Left kidney (tissue), 2 donors: ENCODE results near the gene ZNF664. TPM values are rescaled to one million over a fixed set of nuclear protein-coding genes. Genes with fewer than 3 reads are reported as not detected.
"Not testable (repeated sequence)": the region's sequence is repeated elsewhere in the genome, so short reads cannot be mapped to it uniquely, and the experiment has no call there.

Experiments
- DNase-seq: peaks from one replicate; pipeline ENCODE4 v3.0.0-alpha.2; 2013
- polyA plus RNA-seq: library from polyadenylated mRNA; unstranded; fragments of 120-200 nt; gene quantifications from one replicate; pipeline ENCODE4 v1.2.1, GENCODE V29; 2013; ENCODE audit not compliant: insufficient read length

ZNF664 gene
- polyA plus RNA-seq, 1 donor: 188 TPM

DNA sequence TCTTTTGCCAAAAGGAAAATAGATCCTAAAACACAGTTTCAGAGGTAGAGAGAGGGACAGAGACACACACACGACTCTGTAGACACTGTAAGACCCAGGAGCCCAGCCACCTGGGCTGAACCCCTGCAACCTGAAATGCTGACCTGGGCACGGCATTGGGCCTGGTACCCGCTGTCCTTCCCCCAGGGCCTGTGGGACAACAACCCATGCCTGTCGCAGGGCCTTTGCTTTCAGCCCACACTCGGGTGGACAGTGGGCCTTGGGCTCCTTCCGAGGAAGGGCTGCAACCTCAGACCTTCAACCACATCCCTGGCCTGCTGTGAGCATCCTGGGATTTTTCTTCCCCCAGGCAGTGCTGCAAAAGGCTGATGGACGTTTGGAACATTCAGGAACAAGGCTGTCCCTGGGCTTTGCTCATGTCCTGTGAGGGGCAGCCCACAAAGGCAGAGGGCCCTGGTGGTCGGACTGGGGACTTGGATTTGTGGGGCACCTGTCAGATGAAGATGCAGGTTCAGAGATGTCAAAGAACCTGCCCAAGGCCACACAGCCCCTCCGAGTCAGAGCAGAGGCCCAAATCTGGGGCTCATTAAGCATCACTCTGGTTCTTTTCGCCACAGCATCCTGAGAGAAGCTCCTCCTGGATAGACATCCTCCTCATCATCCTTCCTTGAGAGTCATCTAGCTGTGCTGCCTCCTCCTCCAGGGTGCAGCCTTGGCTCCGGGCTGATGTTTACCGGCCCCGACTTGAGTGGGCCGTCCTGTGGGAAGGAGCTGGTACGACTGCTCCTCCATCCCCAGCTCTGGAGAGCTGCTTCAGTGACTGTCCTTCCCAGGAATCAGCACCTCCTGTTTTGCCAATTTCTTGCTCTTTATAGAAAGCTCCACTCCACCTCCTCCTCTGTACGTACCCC is 33.0 kb upstream of the ZNF664 start:
- DNase-seq: no peak

GRCh38 chr12:123940627-123940966 is 32.4 kb upstream of the ZNF664 start:
- DNase-seq: no peak

GRCh38 chr12:123941000-123941399 is 32.0 kb upstream of the ZNF664 start:
- DNase-seq: no peak

GRCh38 chr12:123941624-123942237 is 31.3 kb upstream of the ZNF664 start:
- DNase-seq: no peak

DNA sequence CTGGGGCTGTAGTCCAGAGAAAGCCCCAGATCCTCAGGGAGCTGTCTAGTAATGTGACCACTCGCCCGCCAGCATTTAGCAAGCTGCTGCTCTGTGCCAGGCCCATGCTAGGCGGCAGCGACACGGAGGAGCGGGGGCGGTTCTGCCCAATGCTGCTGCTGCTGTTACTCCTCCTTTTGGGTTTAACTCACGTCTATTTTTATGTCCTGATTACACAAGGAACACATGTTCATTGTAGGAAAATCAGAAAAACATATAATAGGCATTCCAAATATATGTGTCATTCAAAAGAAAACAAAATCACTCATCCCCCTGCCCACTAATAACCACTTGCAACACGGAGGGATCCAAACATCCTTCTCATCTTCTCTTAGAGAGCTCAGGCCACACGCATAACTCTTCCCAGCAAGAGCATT is 30.8 kb upstream of the ZNF664 start:
- DNase-seq: no peak

DNA sequence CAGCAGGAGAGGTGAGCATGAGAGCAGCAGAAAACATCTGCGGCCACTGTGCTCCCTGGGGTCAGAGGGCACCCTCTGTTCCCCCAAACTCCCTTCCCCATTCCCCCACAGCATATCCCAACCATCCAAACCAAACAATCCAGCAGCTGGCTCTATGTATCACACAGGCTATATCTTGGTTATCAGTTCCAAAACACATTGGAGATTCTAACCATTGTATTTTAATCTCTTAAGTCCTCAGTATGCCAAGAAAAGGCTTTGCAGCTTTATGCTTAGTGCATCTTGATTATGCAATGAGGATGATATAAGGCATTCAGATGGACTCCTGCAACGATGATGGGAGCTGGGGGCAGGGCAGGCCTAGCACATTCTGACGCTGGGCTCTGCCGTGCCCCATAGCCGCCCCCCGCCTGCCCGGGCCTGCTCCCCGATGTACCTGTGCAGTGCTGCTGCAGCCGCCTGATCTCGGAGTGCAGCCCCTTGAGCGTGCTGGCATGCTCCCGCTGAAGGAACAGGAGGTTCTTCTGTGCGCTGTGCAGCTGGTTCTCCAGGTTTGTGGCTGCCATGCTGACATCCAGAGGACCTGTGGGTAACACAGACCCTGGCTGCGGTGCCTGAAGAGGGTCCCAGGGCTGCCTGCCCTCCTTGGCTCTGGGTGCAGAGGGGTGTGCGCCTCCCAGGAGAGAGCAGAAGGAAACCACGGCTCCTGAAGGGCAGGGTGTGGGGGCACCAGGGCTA is 29.9 kb upstream of the ZNF664 start:
- no peak for DNase-seq

- no peak for DNase-seq
Measured at GRCh38 chr12:123943816-123944215, 29.2 kb upstream of the ZNF664 start.

- no peak for DNase-seq
Measured at GRCh38 chr12:123944696-123945095, 28.3 kb upstream of the ZNF664 start.

DNA sequence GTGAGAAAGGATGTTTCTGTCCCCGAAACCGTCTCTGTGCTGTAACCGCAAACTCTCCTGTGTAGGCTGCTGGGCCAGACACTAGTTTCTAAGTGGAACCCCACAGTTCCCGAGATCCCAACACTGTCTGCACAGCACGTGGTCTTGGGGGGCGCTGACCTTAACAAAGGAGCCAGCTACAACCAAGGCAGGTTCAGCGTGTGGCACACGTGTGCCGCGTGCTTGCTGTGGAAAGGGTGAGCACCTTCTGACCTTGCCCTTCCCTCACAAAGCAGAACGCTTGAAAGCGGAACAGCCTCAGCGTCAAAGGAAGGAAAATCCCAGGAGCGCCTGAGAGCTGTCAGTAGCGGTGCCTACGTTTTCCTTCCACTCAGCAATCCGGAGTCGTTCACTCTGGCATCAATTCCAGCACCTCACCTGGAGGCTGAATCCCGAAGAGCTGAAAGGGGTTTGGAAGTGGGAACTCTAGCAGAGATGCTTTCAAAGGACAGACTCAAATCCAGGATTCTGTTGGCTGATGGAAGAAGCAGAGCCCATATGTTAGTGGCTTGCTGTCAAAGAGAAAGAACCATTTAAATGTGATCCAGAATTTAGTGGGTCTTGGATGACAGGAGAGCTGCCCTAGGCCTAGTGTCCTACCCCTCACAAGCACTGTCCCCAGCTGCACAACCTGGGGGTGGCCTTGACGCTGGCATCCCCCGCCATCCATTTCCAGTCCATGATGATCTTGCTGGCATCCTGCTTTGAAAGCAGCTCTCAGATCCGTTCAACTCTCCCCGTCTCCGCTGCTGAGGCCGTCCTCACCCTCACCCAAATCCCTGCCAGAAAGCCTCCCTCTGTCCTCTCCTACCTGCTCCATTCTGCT is 27.5 kb upstream of the ZNF664 start:
- no peak for DNase-seq

GRCh38 chr12:123946152-123946515 is 26.9 kb upstream of the ZNF664 start:
- no peak for DNase-seq

DNA sequence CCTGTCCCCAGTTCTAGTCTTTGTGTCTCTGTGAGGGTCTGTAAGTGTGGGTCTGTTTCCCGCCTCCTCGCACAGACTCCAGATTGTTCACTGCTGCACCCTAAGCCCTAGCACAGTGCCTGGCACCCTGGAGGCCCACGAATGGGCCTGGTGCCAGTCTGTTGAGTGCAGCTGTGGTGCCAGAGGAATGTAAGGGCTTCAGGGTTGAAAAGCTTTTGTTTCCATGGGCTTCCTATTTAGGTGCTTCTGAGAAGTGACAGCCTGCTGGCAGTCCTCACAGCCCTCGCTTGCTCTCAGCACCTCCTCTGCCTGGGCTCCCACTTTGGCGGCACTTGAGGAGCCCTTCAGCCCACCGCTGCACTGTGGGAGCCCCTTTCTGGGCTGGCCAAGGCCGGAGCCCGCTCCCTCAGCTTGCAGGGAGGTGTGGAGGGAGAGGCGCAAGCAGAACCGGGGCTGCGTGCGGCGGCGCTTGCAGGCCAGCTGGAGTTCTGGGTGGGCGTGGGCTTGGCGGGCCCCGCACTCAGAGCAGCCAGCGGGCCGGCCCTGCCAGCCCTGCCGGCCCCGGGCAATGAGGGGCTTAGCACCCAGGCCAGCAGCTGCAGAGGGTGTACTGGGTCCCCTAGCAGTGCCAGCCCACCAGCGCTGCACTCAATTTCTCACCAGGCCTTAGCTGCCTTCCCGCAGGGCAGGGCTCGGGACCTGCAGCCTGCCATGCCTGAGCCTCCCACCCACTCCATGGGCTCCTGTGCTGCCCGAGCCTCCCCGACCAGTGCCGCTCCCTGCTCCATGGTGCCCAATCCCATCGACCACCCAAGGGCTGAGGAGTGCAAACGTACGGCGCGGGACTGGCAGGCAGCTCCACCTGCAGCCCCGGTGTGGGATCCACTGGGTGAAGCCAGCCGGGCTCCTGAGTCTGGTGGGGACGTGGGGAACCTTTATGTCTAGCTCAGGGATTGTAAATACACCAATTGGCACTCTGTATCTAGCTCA is 26.2 kb upstream of the ZNF664 start:
- DNase-seq: not testable (repeated sequence)

DNA sequence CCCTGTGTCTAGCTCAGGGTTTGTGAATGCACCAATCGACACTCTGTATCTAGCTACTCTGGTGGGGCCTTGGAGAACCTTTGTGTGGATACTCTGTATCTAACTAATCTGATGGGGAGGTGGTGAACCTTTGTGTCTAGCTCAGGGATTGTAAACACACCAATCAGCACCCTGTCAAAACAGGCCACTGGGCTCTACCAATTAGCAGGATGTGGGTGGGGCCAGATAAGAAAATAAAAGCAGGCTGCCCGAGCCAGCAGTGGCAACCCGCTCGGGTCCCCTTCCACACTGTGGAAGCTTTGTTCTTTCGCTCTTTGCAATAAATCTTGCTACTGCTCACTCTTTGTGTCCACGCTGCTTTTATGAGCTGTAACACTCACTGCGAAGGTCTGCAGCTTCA is 25.5 kb upstream of the ZNF664 start:
- DNase-seq: not testable (repeated sequence)

DNA sequence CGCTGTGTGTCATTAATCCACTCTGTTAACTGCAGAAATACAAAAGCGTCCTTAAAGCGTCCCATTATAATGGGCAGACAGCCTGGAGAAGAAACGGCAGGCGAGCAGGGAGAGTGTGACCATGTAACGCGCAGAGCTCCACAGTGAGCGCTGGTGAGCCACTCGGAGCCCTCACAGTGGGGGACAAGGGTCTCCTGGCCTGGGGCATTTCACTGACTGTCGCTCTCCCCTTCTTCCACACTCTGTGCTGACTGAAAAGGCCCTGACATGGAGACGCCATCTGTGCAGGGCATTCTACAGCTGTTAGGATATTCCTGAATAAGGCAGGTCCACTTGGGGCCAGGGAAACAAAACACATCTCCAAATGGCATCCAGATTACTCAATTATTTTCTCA is 24.6 kb upstream of the ZNF664 start:
- no peak for DNase-seq

DNA sequence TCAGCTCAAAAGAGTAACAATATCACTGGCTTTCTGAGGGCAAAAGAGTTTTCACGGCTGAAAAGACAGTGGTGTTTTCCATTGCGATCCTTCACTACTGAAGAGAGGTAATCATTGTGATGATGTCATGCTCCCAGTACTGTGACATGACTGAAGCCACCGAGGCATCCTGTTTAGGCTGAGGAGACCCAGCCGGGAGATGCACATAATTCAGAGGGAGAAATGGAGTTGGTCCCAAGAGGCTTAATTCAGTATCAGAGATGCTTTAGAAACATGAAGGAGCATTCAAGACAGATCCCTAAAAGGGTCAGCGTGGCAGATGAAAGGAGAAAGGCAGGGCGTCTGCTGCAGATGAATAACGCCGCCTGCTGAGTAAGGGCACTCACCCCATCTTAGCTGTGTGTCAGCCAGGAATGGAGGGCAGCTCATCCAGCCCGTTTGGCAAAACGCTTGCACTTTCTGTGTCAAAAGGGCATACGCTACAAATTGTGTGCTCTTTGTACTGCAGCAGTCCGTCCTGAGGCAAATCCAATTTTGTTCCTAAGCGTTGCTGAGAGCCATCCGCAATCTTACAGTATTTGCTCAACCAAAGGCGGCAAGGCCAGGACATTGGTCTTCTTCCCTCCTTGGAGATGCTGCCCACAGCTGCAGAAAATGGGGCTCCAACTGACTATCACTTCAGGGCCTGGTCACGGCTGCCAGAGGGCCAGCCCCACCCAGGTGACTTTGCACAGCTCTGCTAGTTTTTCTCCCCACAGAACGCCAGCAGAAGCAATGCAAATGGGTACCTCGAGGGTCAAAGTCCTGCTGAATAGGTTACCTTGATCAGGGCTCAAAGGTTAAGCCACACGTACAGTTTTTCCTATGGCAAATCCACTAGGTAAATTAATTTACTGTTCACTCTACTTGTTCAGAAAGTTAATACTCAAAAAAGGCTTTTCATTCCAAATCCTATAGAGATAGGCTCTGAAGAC is 23.9 kb upstream of the ZNF664 start:
- no peak for DNase-seq

- DNase-seq: no peak
Measured at GRCh38 chr12:123949770-123950165, 23.2 kb upstream of the ZNF664 start.

GRCh38 chr12:123950476-123951349 is 22.3 kb upstream of the ZNF664 start:
- DNase-seq: no peak

- no peak for DNase-seq
Measured at GRCh38 chr12:123951467-123951866, 21.5 kb upstream of the ZNF664 start.

GRCh38 chr12:123952037-123952436 is 21.0 kb upstream of the ZNF664 start:
- no peak for DNase-seq
